ENCODE measurements around the gene TCERG1L. TPM values are rescaled to one million over a fixed set of nuclear protein-coding genes. Genes with fewer than 3 reads are reported as not detected.

TCERG1L gene
- total RNA-seq, 4 donors from 2014 or later = 0.42 to 1.3 TPM; not detected in 2

DNA sequence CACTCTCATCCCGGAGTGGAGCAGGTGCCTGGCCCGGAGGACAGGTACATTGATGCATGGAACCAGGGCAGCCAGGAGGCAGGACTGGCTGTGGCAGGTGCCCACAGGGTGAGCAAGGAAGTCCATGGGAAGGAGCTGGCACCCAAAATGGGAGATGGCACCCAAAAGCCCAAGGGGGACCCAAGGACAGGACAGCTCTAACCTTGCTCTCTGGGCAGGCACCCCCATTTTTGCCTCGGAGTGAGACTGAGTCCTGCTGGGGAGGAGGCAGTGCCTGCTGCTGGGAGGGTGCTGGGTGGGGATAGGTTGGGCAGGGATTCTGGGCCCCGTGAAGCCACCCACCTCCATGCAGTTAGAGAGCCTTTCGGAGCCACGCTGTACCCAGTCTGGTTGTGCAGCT is 234.5 kb downstream of the TCERG1L start:
- no peak overlapping the region for H3K4me3 ChIP-seq
- peaks cover 0 to 14% (median 0%) of the 10 kb centered on the region in 4 donors for H3K4me1 ChIP-seq
- H3K36me3 ChIP-seq = no peaks in the 10 kb centered on the region
- H3K27me3 ChIP-seq = no peaks in the 10 kb centered on the region
- peaks cover 0 to 4% (median 0%) of the 10 kb centered on the region in 4 donors for H3K9me3 ChIP-seq
- WGBS, 2 donors = 85 to 96% methylated on average over 5 to 6 of the region's 6 CpGs
- TF ChIP-seq, protein P1, sequence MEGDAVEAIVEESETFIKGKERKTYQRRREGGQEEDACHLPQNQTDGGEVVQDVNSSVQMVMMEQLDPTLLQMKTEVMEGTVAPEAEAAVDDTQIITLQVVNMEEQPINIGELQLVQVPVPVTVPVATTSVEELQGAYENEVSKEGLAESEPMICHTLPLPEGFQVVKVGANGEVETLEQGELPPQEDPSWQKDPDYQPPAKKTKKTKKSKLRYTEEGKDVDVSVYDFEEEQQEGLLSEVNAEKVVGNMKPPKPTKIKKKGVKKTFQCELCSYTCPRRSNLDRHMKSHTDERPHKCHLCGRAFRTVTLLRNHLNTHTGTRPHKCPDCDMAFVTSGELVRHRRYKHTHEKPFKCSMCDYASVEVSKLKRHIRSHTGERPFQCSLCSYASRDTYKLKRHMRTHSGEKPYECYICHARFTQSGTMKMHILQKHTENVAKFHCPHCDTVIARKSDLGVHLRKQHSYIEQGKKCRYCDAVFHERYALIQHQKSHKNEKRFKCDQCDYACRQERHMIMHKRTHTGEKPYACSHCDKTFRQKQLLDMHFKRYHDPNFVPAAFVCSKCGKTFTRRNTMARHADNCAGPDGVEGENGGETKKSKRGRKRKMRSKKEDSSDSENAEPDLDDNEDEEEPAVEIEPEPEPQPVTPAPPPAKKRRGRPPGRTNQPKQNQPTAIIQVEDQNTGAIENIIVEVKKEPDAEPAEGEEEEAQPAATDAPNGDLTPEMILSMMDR (IDR thresholded peaks at IDR 0.05) = no peak
- TF ChIP-seq EP300 (IDR thresholded peaks at IDR 0.05) = no peak
- TF ChIP-seq POLR2A (IDR thresholded peaks at IDR 0.05) = no peak
- no peak for DNase-seq (ENCODE audit: low spot score in 2 of 2)
- no peak overlapping the region for H3K27ac ChIP-seq

GRCh38 chr10:131076356-131076755 is 235.2 kb downstream of the TCERG1L start:
- H3K27ac ChIP-seq = no peak overlapping the region
- no peak for DNase-seq (ENCODE audit: low spot score in 2 of 2)
- peaks cover 0 to 4% (median 0%) of the 10 kb centered on the region in 4 donors for H3K9me3 ChIP-seq
- H3K27me3 ChIP-seq = no peaks in the 10 kb centered on the region
- no peak overlapping the region for H3K4me3 ChIP-seq
- no peaks in the 10 kb centered on the region for H3K36me3 ChIP-seq
- 80 to 90% methylated on average over 8 of the region's 8 CpGs for WGBS, 2 donors
- TF ChIP-seq EP300 (IDR thresholded peaks at IDR 0.05) = no peak
- TF ChIP-seq, protein P1 (IDR thresholded peaks at IDR 0.05) = no peak
- TF ChIP-seq POLR2A (IDR thresholded peaks at IDR 0.05) = no peak
- peaks cover 0 to 8% (median 0%) of the 10 kb centered on the region in 4 donors for H3K4me1 ChIP-seq

GRCh38 chr10:131075218-131075770 is 236.2 kb downstream of the TCERG1L start:
- TF ChIP-seq, protein P1 (IDR thresholded peaks at IDR 0.05) = no peak
- TF ChIP-seq EP300 (IDR thresholded peaks at IDR 0.05) (no peak), POLR2A (IDR thresholded peaks at IDR 0.05) (no peak)
- 93 to 96% methylated on average over 19 to 23 of the region's 27 CpGs for WGBS, 2 donors
- Histone ChIP-seq H3K36me3 (no peaks in the 10 kb centered on the region), H3K4me1 (no peaks in the 10 kb centered on the region), H3K27me3 (no peaks in the 10 kb centered on the region), H3K9me3 (peaks cover 0 to 4% (median 0%) of the 10 kb centered on the region in 4 donors), H3K4me3 (no peak overlapping the region), H3K27ac (no peak overlapping the region)
- DNase-seq (ENCODE audit: low spot score in 2 of 2) = no peak

- H3K27me3 ChIP-seq = no peaks in the 10 kb centered on the region
- peaks cover 0 to 4% (median 0%) of the 10 kb centered on the region in 4 donors for H3K9me3 ChIP-seq
- no peak for DNase-seq (ENCODE audit: low spot score in 2 of 2)
- H3K36me3 ChIP-seq = no peaks in the 10 kb centered on the region
- 78 to 83% methylated on average over 8 of the region's 8 CpGs for WGBS, 2 donors
- TF ChIP-seq EP300 (IDR thresholded peaks at IDR 0.05) (no peak), POLR2A (IDR thresholded peaks at IDR 0.05) (no peak)
- TF ChIP-seq, protein P1 (IDR thresholded peaks at IDR 0.05) = no peak
- no peak overlapping the region for H3K4me3 ChIP-seq
- no peak overlapping the region for H3K27ac ChIP-seq
- no peaks in the 10 kb centered on the region for H3K4me1 ChIP-seq
Observed at GRCh38 chr10:131074682-131075081, 236.8 kb downstream of the TCERG1L start.

GRCh38 chr10:131073469-131074035 is 238.0 kb downstream of the TCERG1L start:
- Histone ChIP-seq H3K36me3 (no peaks in the 10 kb centered on the region), H3K4me3 (no peak overlapping the region), H3K27ac (no peak overlapping the region), H3K9me3 (peaks cover 0 to 4% (median 0%) of the 10 kb centered on the region in 4 donors), H3K4me1 (no peaks in the 10 kb centered on the region), H3K27me3 (no peaks in the 10 kb centered on the region)
- no peak for DNase-seq (ENCODE audit: low spot score in 2 of 2)
- TF ChIP-seq, protein P1 (IDR thresholded peaks at IDR 0.05) = no peak
- no peak for TF ChIP-seq EP300 (IDR thresholded peaks at IDR 0.05)
- TF ChIP-seq POLR2A (IDR thresholded peaks at IDR 0.05) = no peak
- 42 to 51% methylated on average over 5 to 11 of the region's 11 CpGs for WGBS, 2 donors

Measured in tibial nerve (tissue), 4 donors.